Measurements from ENCODE around the gene TAS1R1. TPM values are rescaled to one million over a fixed set of nuclear protein-coding genes. Genes with fewer than 3 reads are reported as not detected.

Gene TAS1R1
- total and polyA plus RNA-seq, 2 experiments from 2014 or later, result not detected

- WGBS (ENCODE audit: low lambda C conversion rate, missing lambda C conversion rate), result 97% methylated on average over 4 of the region's 4 CpGs
These were observed 19.9 kb upstream of the TAS1R1 start for GRCh38 chr1:6535214-6535613.

GRCh38 chr1:6536291-6536690 lies 18.8 kb upstream of the TAS1R1 start:
- no peak overlapping the region for H3K4me3 ChIP-seq
- TF ChIP-seq CTCF (IDR thresholded peaks at IDR 0.05; ENCODE audit: poor library complexity) (no peak), EZH2phosphoT487 (IDR thresholded peaks at IDR 0.05; ENCODE audit: low read depth, severe bottlenecking, unreplicated experiment) (no peak), EZH2 (IDR thresholded peaks at IDR 0.05; ENCODE audit: borderline replicate concordance) (no peak)
- H3K27ac ChIP-seq, result no peak overlapping the region
- DNase-seq (ENCODE audit: low spot score), result no peak
- no peaks in the 10 kb centered on the region for H3K4me1 ChIP-seq (ENCODE audit: insufficient read depth)
- H3K79me2 ChIP-seq, result peaks cover 2% of the 10 kb centered on the region
- no peaks in the 10 kb centered on the region for H4K20me1 ChIP-seq (ENCODE audit: insufficient read depth, poor library complexity, severe bottlenecking)
- H3K36me3 ChIP-seq (replicated peaks; ENCODE audit: insufficient read depth, low read depth), result no peaks in the 10 kb centered on the region
- H2AFZ ChIP-seq, result no peak overlapping the region
- H3K9me3 ChIP-seq (ENCODE audit: low read depth), result no peaks in the 10 kb centered on the region
- WGBS (ENCODE audit: low lambda C conversion rate, missing lambda C conversion rate), result 78% methylated on average over 5 of the region's 5 CpGs
- no peaks in the 10 kb centered on the region for H3K27me3 ChIP-seq
- no peak overlapping the region for H3K4me2 ChIP-seq
- no peaks in the 10 kb centered on the region for H3K9me2 ChIP-seq (replicated peaks; ENCODE audit: insufficient read depth)

More at GRCh38 chr1:6535214-6535613, 19.9 kb upstream of the TAS1R1 start:
- no peak overlapping the region for H3K4me2 ChIP-seq
- H3K79me2 ChIP-seq, result peaks cover 2% of the 10 kb centered on the region
- no peaks in the 10 kb centered on the region for H3K27me3 ChIP-seq
- no peaks in the 10 kb centered on the region for H4K20me1 ChIP-seq (ENCODE audit: insufficient read depth, poor library complexity, severe bottlenecking)
- H3K36me3 ChIP-seq (replicated peaks; ENCODE audit: insufficient read depth, low read depth), result peaks cover 3% of the 10 kb centered on the region
- no peak for DNase-seq (ENCODE audit: low spot score)
- no peak for TF ChIP-seq CTCF (IDR thresholded peaks at IDR 0.05; ENCODE audit: poor library complexity)
- TF ChIP-seq EZH2phosphoT487 (IDR thresholded peaks at IDR 0.05; ENCODE audit: low read depth, severe bottlenecking, unreplicated experiment), result no peak
- TF ChIP-seq EZH2 (IDR thresholded peaks at IDR 0.05; ENCODE audit: borderline replicate concordance), result no peak
- H3K9me2 ChIP-seq (replicated peaks; ENCODE audit: insufficient read depth), result no peaks in the 10 kb centered on the region
- H3K4me1 ChIP-seq (ENCODE audit: insufficient read depth), result no peaks in the 10 kb centered on the region
- H2AFZ ChIP-seq, result no peak overlapping the region
- no peak overlapping the region for H3K27ac ChIP-seq
- H3K4me3 ChIP-seq, result no peak overlapping the region
- H3K9me3 ChIP-seq (ENCODE audit: low read depth), result no peaks in the 10 kb centered on the region

GRCh38 chr1:6538956-6539355 lies 16.2 kb upstream of the TAS1R1 start:
- no peak overlapping the region for H3K4me2 ChIP-seq
- H3K79me2 ChIP-seq, result peaks cover 2% of the 10 kb centered on the region
- H3K27ac ChIP-seq, result no peak overlapping the region
- H2AFZ ChIP-seq, result no peak overlapping the region
- WGBS (ENCODE audit: low lambda C conversion rate, missing lambda C conversion rate), result 61% methylated on average over 3 of the region's 3 CpGs
- H3K4me3 ChIP-seq, result no peak overlapping the region
- no peaks in the 10 kb centered on the region for H3K27me3 ChIP-seq
- H3K36me3 ChIP-seq (replicated peaks; ENCODE audit: insufficient read depth, low read depth), result no peaks in the 10 kb centered on the region
- H3K4me1 ChIP-seq (ENCODE audit: insufficient read depth), result no peaks in the 10 kb centered on the region
- no peaks in the 10 kb centered on the region for H3K9me2 ChIP-seq (replicated peaks; ENCODE audit: insufficient read depth)
- no peaks in the 10 kb centered on the region for H3K9me3 ChIP-seq (ENCODE audit: low read depth)
- TF ChIP-seq CTCF (IDR thresholded peaks at IDR 0.05; ENCODE audit: poor library complexity) (no peak), EZH2phosphoT487 (IDR thresholded peaks at IDR 0.05; ENCODE audit: low read depth, severe bottlenecking, unreplicated experiment) (no peak), EZH2 (IDR thresholded peaks at IDR 0.05; ENCODE audit: borderline replicate concordance) (no peak)
- DNase-seq (ENCODE audit: low spot score), result no peak
- H4K20me1 ChIP-seq (ENCODE audit: insufficient read depth, poor library complexity, severe bottlenecking), result no peaks in the 10 kb centered on the region

- Histone ChIP-seq H3K4me1 (ENCODE audit: insufficient read depth) (no peaks in the 10 kb centered on the region), H3K79me2 (no peaks in the 10 kb centered on the region), H3K4me2 (no peak overlapping the region), H3K27me3 (no peaks in the 10 kb centered on the region), H4K20me1 (ENCODE audit: insufficient read depth, poor library complexity, severe bottlenecking) (no peaks in the 10 kb centered on the region), H2AFZ (no peak overlapping the region), H3K9me3 (ENCODE audit: low read depth) (no peaks in the 10 kb centered on the region), H3K36me3 (replicated peaks; ENCODE audit: insufficient read depth, low read depth) (no peaks in the 10 kb centered on the region), H3K27ac (no peak overlapping the region), H3K9me2 (replicated peaks; ENCODE audit: insufficient read depth) (no peaks in the 10 kb centered on the region), H3K4me3 (no peak overlapping the region)
- no peak for DNase-seq (ENCODE audit: low spot score)
- 89% methylated on average over 3 of the region's 3 CpGs for WGBS (ENCODE audit: low lambda C conversion rate, missing lambda C conversion rate)
- TF ChIP-seq EZH2phosphoT487 (IDR thresholded peaks at IDR 0.05; ENCODE audit: low read depth, severe bottlenecking, unreplicated experiment), result no peak
- TF ChIP-seq EZH2 (IDR thresholded peaks at IDR 0.05; ENCODE audit: borderline replicate concordance), result no peak
- TF ChIP-seq CTCF (IDR thresholded peaks at IDR 0.05; ENCODE audit: poor library complexity), result no peak
These were observed 10.3 kb upstream of the TAS1R1 start for GRCh38 chr1:6544831-6545230.
